PC-9 (cell line): ENCODE measurements around the gene NDRG2. TPM values are rescaled to one million over a fixed set of nuclear protein-coding genes. Genes with fewer than 3 reads are reported as not detected.

Experiments
- Bru-seq: library from RNA; stranded (reverse); fragments of 400-500 nt; gene quantifications from one replicate; lab custom pipeline; 2021; lab: Mats Ljungman, UMichigan
- BruChase-seq, 2 experiments: library from RNA; stranded (reverse); fragments of 400-500 nt; gene quantifications; one replicate each; lab custom pipeline; 2021; lab: Mats Ljungman, UMichigan
- BruUV-seq: library from RNA; stranded (reverse); fragments of 400-500 nt; replicated peaks from 2 replicates; lab custom pipeline; 2021; lab: Mats Ljungman, UMichigan
- CTCF ChIA-PET: fragments of 300-600 bp; sonication (Branson Sonifier 250); formaldehyde crosslinking; loops from one replicate; lab custom pipeline; 2022; ENCODE audit warnings: antibody characterized with exemption; lab: Charles Lee
- POLR2A ChIA-PET: fragments of 300-600 bp; sonication (Branson Sonifier 250); formaldehyde crosslinking; loops from one replicate; lab custom pipeline; 2022; ENCODE audit warnings: antibody characterized with exemption; ENCODE audit not compliant: unreplicated experiment; lab: Charles Lee
- DNase-seq, 2 experiments: peaks; one replicate each; pipeline versions ENCODE4 v3.0.0 to v3.0.0-alpha.2; 2015 to 2022; ENCODE audit warnings: mixed read lengths in 1 of 2
- H2AFZ ChIP-seq: fragments of 200-600 bp; sonication (generic); 2 replicates; pipeline ENCODE4 v1.8.1; 2017; ENCODE audit warnings: antibody characterized with exemption
- H3F3A ChIP-seq: fragments of 200-600 bp; sonication (generic); 2 replicates; pipeline ENCODE4 v1.8.1; 2017; ENCODE audit warnings: antibody characterized with exemption, mild to moderate bottlenecking, low read depth; ENCODE audit not compliant: insufficient read depth
- H3K27ac ChIP-seq: fragments of 200-600 bp; sonication (generic); 2 replicates; pipeline ENCODE4 v1.6.1; 2016; ENCODE audit warnings: mixed run types
- H3K27me3 ChIP-seq: fragments of 200-600 bp; sonication (generic); 2 replicates; pipeline ENCODE4 v1.6.1; 2016; ENCODE audit warnings: low read depth, mixed run types; ENCODE audit not compliant: insufficient read depth
- H3K36me3 ChIP-seq: fragments of 200-600 bp; sonication (generic); 2 replicates; pipeline ENCODE4 v1.6.1; 2016; ENCODE audit warnings: low read depth, mixed run types
- H3K4me1 ChIP-seq: fragments of 200-600 bp; sonication (generic); replicated peaks from 2 replicates; pipeline ENCODE4 v1.6.1; 2016; ENCODE audit warnings: mixed run types; ENCODE audit not compliant: insufficient read depth
- H3K4me2 ChIP-seq: fragments of 200-600 bp; sonication (generic); 2 replicates; pipeline ENCODE4 v1.6.1; 2017; ENCODE audit warnings: mixed run types
- H3K4me3 ChIP-seq: fragments of 200-600 bp; sonication (generic); 2 replicates; pipeline ENCODE4 v1.6.1; 2016; ENCODE audit warnings: mixed run types
- H3K79me2 ChIP-seq: fragments of 200-600 bp; sonication (generic); 2 replicates; pipeline ENCODE4 v1.6.1; 2017; ENCODE audit warnings: low read depth, mixed run types
- H3K9me2 ChIP-seq: fragments of 200-600 bp; sonication (generic); 2 replicates; pipeline ENCODE4 v1.8.1; 2017; ENCODE audit warnings: mild to moderate bottlenecking; ENCODE audit not compliant: insufficient read depth
- H3K9me3 ChIP-seq: fragments of 200-600 bp; sonication (generic); 2 replicates; pipeline ENCODE4 v1.8.1; 2016; ENCODE audit warnings: low read depth; ENCODE audit not compliant: insufficient read depth
- H4K20me1 ChIP-seq: fragments of 200-600 bp; sonication (generic); 2 replicates; pipeline ENCODE4 v1.8.1; 2017; ENCODE audit not compliant: insufficient read depth
- EZH2 ChIP-seq: fragments of 200-600 bp; sonication (generic); IDR thresholded peaks from 2 replicates; pipeline ENCODE4 v1.8.0; 2017; ENCODE audit warnings: antibody characterized with exemption, low read depth
- intact Hi-C: fragments of 100-400 bp; cut with micrococcal nuclease; formaldehyde crosslinking; loops from one replicate; pipeline ENCODE4 v1.10.0; 2022; ENCODE audit not compliant: unreplicated experiment
- long read RNA-seq: library from polyadenylated mRNA; stranded (forward); transcript quantifications from one replicate; pipeline ENCODE4 v2.0.0, GENCODE V29; 2022
- total RNA-seq: library from RNA; stranded (reverse); gene quantifications from 2 replicates; pipeline ENCODE4 v1.2.3, GENCODE V29; 2021
- TF ChIP-seq, protein P1 (sequence below): fragments of 200-600 bp; sonication (generic); conservative IDR thresholded peaks from 2 replicates; pipeline ENCODE4 v1.6.1; 2017; ENCODE audit warnings: mixed run types, antibody characterized with exemption, mild to moderate bottlenecking, moderate library complexity

The NDRG2 gene
- total RNA-seq (12.2 and 14.6 TPM in 2 replicates), Bru-seq, nascent RNA (percentile 17 among the genes with signal in this experiment), BruChase-seq, experiment 1, labeled RNA remaining after a 2-hour chase (percentile 23 among the genes with signal in this experiment), BruChase-seq, experiment 2, labeled RNA remaining after a 6-hour chase (percentile 24 among the genes with signal in this experiment)
- long read RNA-seq, partial matches to known transcripts, result 2 of 15 reads
- long read RNA-seq, other reads (novel, unspliced or antisense), result 11 of 15 reads

DNA sequence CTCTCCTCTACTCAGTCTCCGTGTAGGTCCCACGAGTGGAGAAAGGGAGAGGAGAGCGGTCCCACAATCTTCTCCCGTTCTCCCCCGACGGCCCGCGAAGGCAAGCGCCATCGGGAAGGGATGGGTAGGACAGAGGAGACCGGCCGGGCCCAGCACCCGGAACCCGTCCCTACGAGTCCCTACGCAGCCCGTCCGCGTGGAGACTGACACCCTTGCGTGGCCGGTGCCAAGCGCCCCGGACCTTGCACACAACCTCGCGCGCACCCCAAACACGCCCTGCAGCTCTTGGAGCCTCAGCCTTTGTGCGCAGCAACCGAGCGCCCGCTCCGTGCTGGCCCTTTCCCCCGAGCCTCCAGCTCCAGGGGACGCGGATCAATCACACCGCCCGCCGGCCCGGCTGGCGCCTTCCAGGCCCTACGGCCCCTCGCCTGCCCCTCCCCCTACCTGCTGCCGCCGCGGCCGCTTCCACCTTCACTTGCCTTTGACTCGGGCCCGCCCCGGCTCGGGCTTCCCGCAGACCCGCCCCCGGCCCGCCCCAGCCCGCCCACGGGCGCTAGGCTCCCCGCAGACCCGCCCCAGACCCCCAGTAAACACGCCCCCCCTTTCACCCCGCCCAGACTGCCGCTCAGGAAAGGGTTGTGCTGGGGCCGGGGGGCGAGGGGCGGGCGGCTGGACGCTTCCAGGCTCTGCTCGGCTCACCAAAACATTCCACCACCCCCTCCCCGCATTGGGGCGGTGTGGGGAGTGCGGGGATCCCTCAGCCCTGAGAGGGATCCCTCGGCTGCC lies at the start of gene NDRG2:
Gene NDRG2 (minus strand): TSS at position 477 of the 786 bp plus-strand sequence. CDS start 1,746 bp downstream, outside the sequence.
- intact Hi-C loops, result no loop called here
- POLR2A ChIA-PET, result no interaction called here
- BruUV-seq, result no TSS peak
- 0 out of 2 replicates have a peak, but pooled peaks cover 6% of the 10 kb centered on the region for H3K4me1 ChIP-seq
- peak in 1 of 2 experiments; percentile 56 for DNase-seq
- peak within 1 kb of the TSS; percentile 59 for H3K4me3 ChIP-seq
- no peaks in the 10 kb centered on the region for H4K20me1 ChIP-seq
- no peaks in the 10 kb centered on the region for H3K79me2 ChIP-seq
- no peak within 1 kb of the TSS for H3K27ac ChIP-seq
- no peaks in the 10 kb centered on the region for H3K27me3 ChIP-seq
- no peaks in the 10 kb centered on the region for H3F3A ChIP-seq
- H3K36me3 ChIP-seq, result no peaks in the 10 kb centered on the region
- H2AFZ ChIP-seq, result peak within 1 kb of the TSS; percentile 79
- H3K4me2 ChIP-seq, result peak within 1 kb of the TSS; percentile 74
- TF ChIP-seq EZH2, result no peak
- TF ChIP-seq, protein P1, sequence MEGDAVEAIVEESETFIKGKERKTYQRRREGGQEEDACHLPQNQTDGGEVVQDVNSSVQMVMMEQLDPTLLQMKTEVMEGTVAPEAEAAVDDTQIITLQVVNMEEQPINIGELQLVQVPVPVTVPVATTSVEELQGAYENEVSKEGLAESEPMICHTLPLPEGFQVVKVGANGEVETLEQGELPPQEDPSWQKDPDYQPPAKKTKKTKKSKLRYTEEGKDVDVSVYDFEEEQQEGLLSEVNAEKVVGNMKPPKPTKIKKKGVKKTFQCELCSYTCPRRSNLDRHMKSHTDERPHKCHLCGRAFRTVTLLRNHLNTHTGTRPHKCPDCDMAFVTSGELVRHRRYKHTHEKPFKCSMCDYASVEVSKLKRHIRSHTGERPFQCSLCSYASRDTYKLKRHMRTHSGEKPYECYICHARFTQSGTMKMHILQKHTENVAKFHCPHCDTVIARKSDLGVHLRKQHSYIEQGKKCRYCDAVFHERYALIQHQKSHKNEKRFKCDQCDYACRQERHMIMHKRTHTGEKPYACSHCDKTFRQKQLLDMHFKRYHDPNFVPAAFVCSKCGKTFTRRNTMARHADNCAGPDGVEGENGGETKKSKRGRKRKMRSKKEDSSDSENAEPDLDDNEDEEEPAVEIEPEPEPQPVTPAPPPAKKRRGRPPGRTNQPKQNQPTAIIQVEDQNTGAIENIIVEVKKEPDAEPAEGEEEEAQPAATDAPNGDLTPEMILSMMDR, result no peak
- CTCF ChIA-PET, result no interaction called here
- H3K9me2 ChIP-seq, result no peaks in the 10 kb centered on the region
- H3K9me3 ChIP-seq, result no peaks in the 10 kb centered on the region

DNA sequence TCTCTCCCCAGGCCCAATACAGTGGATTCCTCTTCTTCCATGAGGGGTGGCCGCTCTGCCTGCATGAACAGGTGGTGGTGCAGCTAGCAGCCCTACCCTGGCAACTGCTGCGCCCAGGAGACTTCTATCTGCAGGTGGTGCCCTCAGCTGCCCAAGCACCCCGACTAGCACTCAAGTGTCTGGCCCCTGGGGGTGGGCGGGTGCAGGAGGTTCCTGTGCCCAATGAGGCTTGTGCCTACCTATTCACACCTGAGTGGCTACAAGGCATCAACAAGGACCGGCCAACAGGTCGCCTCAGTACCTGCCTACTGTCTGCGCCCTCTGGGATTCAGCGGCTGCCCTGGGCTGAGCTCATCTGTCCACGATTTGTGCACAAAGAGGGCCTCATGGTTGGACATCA lies 49.1 kb upstream of the NDRG2 start:
- Histone ChIP-seq H3K27ac (no peak overlapping the region), H3K27me3 (no peaks in the 10 kb centered on the region; the same call in 1 of the 2 replicates), H2AFZ (no peak overlapping the region), H3K9me2 (no peaks in the 10 kb centered on the region), H3K79me2 (no peaks in the 10 kb centered on the region), H3K4me1 (no peaks in the 10 kb centered on the region), H3K36me3 (no peaks in the 10 kb centered on the region), H3F3A (no peaks in the 10 kb centered on the region), H4K20me1 (no peaks in the 10 kb centered on the region), H3K4me2 (no peak overlapping the region), H3K4me3 (no peak overlapping the region), H3K9me3 (no peaks in the 10 kb centered on the region)
- TF ChIP-seq EZH2, result no peak
- TF ChIP-seq, protein P1, result no peak
- no TSS peak for BruUV-seq
- CTCF ChIA-PET, result no interaction called here
- DNase-seq, result no peak
- POLR2A ChIA-PET, result no interaction called here
- intact Hi-C loops, result no loop called here

DNA sequence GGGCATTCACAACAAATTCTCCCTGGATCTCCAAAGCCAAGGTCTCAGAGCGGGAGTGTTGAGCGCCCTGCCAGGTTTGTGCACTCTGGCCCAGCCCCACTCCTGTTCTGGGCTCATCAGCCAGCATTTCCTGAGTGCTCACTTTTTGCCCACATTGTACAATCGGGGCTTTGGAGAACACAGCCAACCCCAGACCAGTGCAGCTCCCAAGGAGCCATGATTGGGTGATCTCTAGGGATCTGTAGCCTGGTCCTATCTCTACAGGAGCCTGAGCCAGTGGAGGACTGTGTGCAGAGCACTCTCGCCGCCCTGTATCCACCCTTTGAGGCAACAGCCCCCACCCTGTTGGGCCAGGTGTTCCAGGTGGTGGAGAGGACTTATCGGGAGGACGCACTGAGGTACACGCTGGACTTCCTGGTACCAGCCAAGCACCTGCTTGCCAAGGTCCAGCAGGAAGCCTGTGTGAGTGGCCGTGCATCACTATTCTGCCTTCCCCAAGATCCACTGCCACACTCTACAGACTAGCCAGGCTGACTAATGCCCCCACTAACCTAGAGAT lies 48.0 kb upstream of the NDRG2 start:
- Histone ChIP-seq H3K9me3 (no peaks in the 10 kb centered on the region), H3K27ac (no peak overlapping the region), H4K20me1 (no peaks in the 10 kb centered on the region), H3K36me3 (no peaks in the 10 kb centered on the region), H3K4me1 (no peaks in the 10 kb centered on the region), H3K4me2 (no peak overlapping the region), H3K27me3 (no peaks in the 10 kb centered on the region; the same call in 1 of the 2 replicates), H3F3A (no peaks in the 10 kb centered on the region), H3K9me2 (no peaks in the 10 kb centered on the region), H2AFZ (no peak overlapping the region), H3K4me3 (no peak overlapping the region), H3K79me2 (no peaks in the 10 kb centered on the region)
- TF ChIP-seq, protein P1, result no peak
- no peak for TF ChIP-seq EZH2
- POLR2A ChIA-PET, result no interaction called here
- BruUV-seq, result no TSS peak
- no peak for DNase-seq
- CTCF ChIA-PET, result no interaction called here
- intact Hi-C loops, result no loop called here
